Measurements from ENCODE around the gene CDC123.

DNA sequence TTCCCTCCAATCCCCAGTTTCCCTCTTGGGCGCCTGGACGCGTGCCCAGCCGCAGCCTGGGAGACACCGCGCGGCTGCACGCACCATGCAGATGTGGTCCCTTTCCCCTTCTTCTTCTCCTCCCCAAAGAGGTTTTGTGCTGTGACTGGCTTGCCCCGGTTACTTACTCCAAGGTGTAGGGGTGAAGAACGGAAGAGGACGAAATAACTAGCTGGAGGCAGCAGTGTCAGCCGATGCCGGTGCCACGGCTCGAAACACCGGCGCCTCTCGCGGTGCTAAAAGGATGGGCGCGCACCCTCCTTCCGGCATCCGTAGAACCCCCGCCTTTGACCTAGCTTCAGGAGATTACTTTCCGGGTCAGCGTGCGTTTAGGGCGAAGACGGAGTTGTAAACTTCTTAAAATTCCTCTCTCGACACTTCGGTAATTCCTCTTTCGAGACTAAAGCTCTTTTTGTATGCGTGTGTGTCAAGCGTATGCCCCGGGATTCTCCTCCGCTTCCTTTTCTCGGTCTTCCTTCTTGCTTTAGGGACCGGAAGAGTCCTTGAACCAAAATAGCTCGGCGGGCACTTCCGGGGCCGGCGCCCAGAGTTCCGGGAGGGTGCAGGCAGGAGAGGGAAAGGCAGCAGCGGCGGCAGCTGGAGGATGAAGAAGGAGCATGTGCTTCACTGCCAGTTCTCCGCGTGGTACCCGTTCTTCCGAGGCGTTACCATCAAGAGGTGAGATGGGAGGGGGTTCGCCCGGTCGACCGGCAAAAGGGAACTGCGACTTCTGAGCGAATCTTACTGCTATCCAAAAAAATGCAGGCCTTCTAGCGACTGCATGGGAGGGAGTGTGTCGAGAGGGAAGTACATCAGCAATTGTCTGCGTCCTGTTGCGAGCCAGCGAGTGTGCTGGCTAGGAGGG, at the start of gene CDC123, which contains the start of gene NUDT5:
- TF ChIP-seq, protein P1, sequence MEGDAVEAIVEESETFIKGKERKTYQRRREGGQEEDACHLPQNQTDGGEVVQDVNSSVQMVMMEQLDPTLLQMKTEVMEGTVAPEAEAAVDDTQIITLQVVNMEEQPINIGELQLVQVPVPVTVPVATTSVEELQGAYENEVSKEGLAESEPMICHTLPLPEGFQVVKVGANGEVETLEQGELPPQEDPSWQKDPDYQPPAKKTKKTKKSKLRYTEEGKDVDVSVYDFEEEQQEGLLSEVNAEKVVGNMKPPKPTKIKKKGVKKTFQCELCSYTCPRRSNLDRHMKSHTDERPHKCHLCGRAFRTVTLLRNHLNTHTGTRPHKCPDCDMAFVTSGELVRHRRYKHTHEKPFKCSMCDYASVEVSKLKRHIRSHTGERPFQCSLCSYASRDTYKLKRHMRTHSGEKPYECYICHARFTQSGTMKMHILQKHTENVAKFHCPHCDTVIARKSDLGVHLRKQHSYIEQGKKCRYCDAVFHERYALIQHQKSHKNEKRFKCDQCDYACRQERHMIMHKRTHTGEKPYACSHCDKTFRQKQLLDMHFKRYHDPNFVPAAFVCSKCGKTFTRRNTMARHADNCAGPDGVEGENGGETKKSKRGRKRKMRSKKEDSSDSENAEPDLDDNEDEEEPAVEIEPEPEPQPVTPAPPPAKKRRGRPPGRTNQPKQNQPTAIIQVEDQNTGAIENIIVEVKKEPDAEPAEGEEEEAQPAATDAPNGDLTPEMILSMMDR (IDR thresholded peaks at IDR 0.05): peak in 2 of 5 experiments; percentile 17 to 31
- peak; percentile 63 for TF ChIP-seq POLR2A (IDR thresholded peaks at IDR 0.05)
